Stomach (tissue), 19 donors: ENCODE measurements around the gene USP32. TPM values are rescaled to one million over a fixed set of nuclear protein-coding genes. Genes with fewer than 3 reads are reported as not detected.
"Not testable (repeated sequence)": the region's sequence is repeated elsewhere in the genome, so short reads cannot be mapped to it uniquely, and the experiment has no call there.

Experiments used
- DNase-seq, 2 donors: peaks; one replicate each; pipeline versions ENCODE4 v3.0.0 to v3.0.0-alpha.2; 2013 to 2019
- H3K27ac ChIP-seq, 5 donors: fragments of 200-600 bp in 4 of 5; sonication (generic) in 4 of 5; one replicate each; pipeline ENCODE4 v1.5.1; 2013 to 2019; ENCODE audit warnings: mild to moderate bottlenecking in 1 of 5, moderate library complexity in 1 of 5
- H3K27me3 ChIP-seq, 3 donors: fragments of 200-600 bp; sonication (generic); one replicate each; pipeline ENCODE4 v1.5.1; 2017 to 2019; ENCODE audit warnings: mixed run types in 1 of 3
- H3K36me3 ChIP-seq, 4 donors: fragments of 200-600 bp; sonication (generic); 1 replicate in 3 of 4; 2 replicates in 1 of 4; pipeline ENCODE4 v1.5.1; 2016 to 2019
- H3K4me1 ChIP-seq, 4 donors: fragments of 200-600 bp; sonication (generic); one replicate each; pipeline ENCODE4 v1.5.1; 2016 to 2019
- H3K4me3 ChIP-seq, 4 donors: fragments of 200-600 bp; sonication (generic) in 3 of 4; one replicate each; pipeline ENCODE4 v1.5.1; 2016 to 2019; ENCODE audit warnings: mild to moderate bottlenecking in 1 of 4
- H3K9me3 ChIP-seq, 4 donors: fragments of 200-600 bp; sonication (generic); one replicate each; pipeline ENCODE4 v1.5.1; 2016 to 2019
- CTCF ChIP-seq, 7 experiments: fragments of 450-650 bp in 4 of 7; fragments of 200-600 bp in 3 of 7; sonication (generic) in 3 of 7; IDR thresholded peaks; one replicate each; pipeline ENCODE4 v1.5.1; 2016 to 2019; ENCODE audit warnings: antibody characterized with exemption in 7 of 7, control low read depth in 2 of 7, mild to moderate bottlenecking in 1 of 7
- EP300 ChIP-seq: sonication (generic); formaldehyde crosslinking; IDR thresholded peaks from one replicate; pipeline ENCODE4 v1.6.1; 2017; ENCODE audit warnings: antibody characterized with exemption
- POLR2A ChIP-seq, 4 donors: fragments of 450-650 bp; IDR thresholded peaks; one replicate each; pipeline ENCODE4 v1.6.1; 2016; ENCODE audit warnings: antibody characterized with exemption in 4 of 4, control low read depth in 2 of 4, mild to moderate bottlenecking in 1 of 4, moderate library complexity in 1 of 4
- POLR2AphosphoS5 ChIP-seq, 3 donors: sonication (generic); formaldehyde crosslinking; IDR thresholded peaks; one replicate each; pipeline ENCODE4 v1.6.1; 2016; ENCODE audit warnings: antibody characterized with exemption in 3 of 3
- WGBS, 5 donors: extraction: QIAGEN DNeasy Blood & Tissue Kit in 3 of 5; methylation state at CpG; one replicate each; pipeline versions ENCODE4 v1.1.5 to v1.1.7; 2013 to 2018; 5-methylcytosine and 5-hydroxymethylcytosine counted together
- intact Hi-C: fragments of 100-400 bp; cut with DNase I; formaldehyde crosslinking; loops from one replicate; pipeline ENCODE4 v1.15.1; 2023; ENCODE audit warnings: low total_unique reads
- long read RNA-seq, 10 donors: transcript quantifications; one replicate each; lab custom pipeline, GENCODE V29; 2026
- polyA plus RNA-seq, 3 donors: library from polyadenylated mRNA; stranded (reverse); fragments of 200-250 nt; gene quantifications; one replicate each; pipeline ENCODE4 v1.2.3, GENCODE V29; 2013
- total RNA-seq, 5 donors: library from RNA; depleted of rRNA; stranded (reverse); fragments of >200 nt; gene quantifications; one replicate each; pipeline versions ENCODE4 v1.1.0 to v1.2.3, GENCODE V29; 2014 to 2016
- donor health status: healthy with polysubstance abuse.
- donor health status: Bipolar disorder and iron deficiency.
- donor health status: healthy.

USP32 gene
- total RNA-seq, result 10 to 100 TPM; 12.3 to 70.9 (median 32.6) TPM
- polyA plus RNA-seq, result 10 to 100 TPM in 2 of 3 donors, 1 to 10 TPM in 1; 7.5 to 16.3 (median 15.2) TPM
- long read RNA-seq, donor 1, result 0 reads
- long read RNA-seq, donor 2, result 0 reads
- long read RNA-seq, donor 3, result 0 reads
- long read RNA-seq, donor 4, result 0 reads
- long read RNA-seq, donor 5, result 0 reads
- long read RNA-seq, donor 6, full-length matches to known transcripts, result 2 of 8 reads
- long read RNA-seq, donor 6, partial matches to known transcripts, result 6 of 8 reads
- long read RNA-seq, donor 6, other reads (novel, unspliced or antisense), result 0 of 8 reads
- long read RNA-seq, donor 7, result 0 reads
- long read RNA-seq, donor 8, result 0 reads
- long read RNA-seq, donor 9, result 0 reads
- long read RNA-seq, donor 10, partial matches to known transcripts, result 0 of 1 reads
- long read RNA-seq, donor 10, other reads (novel, unspliced or antisense), result 0 of 1 reads

GRCh38 chr17:60392042-60392844 lies at the start of gene USP32:
TSS of gene USP32 (minus strand) at chr17:60392133. CDS start at chr17:60391939, 194 bp downstream.
- intact Hi-C loops, result no loop called here
- H3K27ac ChIP-seq, result peak within 1 kb of the TSS; percentile 88 to 97 (median 94)
- no peaks in the 10 kb centered on the region for H3K27me3 ChIP-seq
- peak within 1 kb of the TSS; percentile 78 to 94 (median 92) for H3K4me3 ChIP-seq
- H3K9me3 ChIP-seq, result no peaks in the 10 kb centered on the region
- TF ChIP-seq POLR2AphosphoS5 (IDR thresholded peaks at IDR 0.05) (peak; percentile 69 to 94 (median 81)), EP300 (peak; percentile 66), POLR2A (IDR thresholded peaks at IDR 0.05) (no peak), CTCF (IDR thresholded peaks at IDR 0.05) (peak in 3 of 7 experiments; percentile 9 to 37 (median 25))
- peak; percentile 98 to 99 for DNase-seq
- no peaks in the 10 kb centered on the region for H3K36me3 ChIP-seq
- 0 to 1% (median 0%) methylated on average over 48 to 68 of the region's 68 CpGs for WGBS, 5 donors
- H3K4me1 ChIP-seq, result peaks cover 25 to 58% (median 37%) of the 10 kb centered on the region in 4 donors

GRCh38 chr17:60439501-60439900 lies 47.6 kb upstream of the USP32 start:
- Histone ChIP-seq H3K4me3 (no peak overlapping the region), H3K36me3 (peaks cover 0 to 11% (median 3%) of the 10 kb centered on the region in 4 donors), H3K9me3 (no peaks in the 10 kb centered on the region), H3K27me3 (no peaks in the 10 kb centered on the region), H3K27ac (no peak overlapping the region), H3K4me1 (peaks cover 0 to 26% (median 5%) of the 10 kb centered on the region in 4 donors)
- DNase-seq, result no peak
- no peak for TF ChIP-seq CTCF (IDR thresholded peaks at IDR 0.05)
- TF ChIP-seq EP300, result no peak
- no peak for TF ChIP-seq POLR2A (IDR thresholded peaks at IDR 0.05)
- no peak for TF ChIP-seq POLR2AphosphoS5 (IDR thresholded peaks at IDR 0.05)
- intact Hi-C loops, result loop anchor here (10.0 kb wide), 1 partner anchor 305 kb away; no protein-coding TSS in a partner anchor
- 2 to 21% (median 15%) methylated on average over 2 of the region's 2 CpGs for WGBS, 5 donors

GRCh38 chr17:60436676-60437075 lies 44.7 kb upstream of the USP32 start:
- whole genome bisulfite sequencing, 5 donors, result 55 to 71% (median 63%) methylated on average over 5 of the region's 5 CpGs
- no peaks in the 10 kb centered on the region for H3K36me3 ChIP-seq
- H3K9me3 ChIP-seq, result no peaks in the 10 kb centered on the region
- H3K4me1 ChIP-seq, result peaks cover 0 to 17% (median 5%) of the 10 kb centered on the region in 4 donors
- intact Hi-C loops, result loop anchor here (10.0 kb wide), 1 partner anchor 302 kb away; no protein-coding TSS in a partner anchor
- no peak overlapping the region for H3K27ac ChIP-seq
- H3K4me3 ChIP-seq, result no peak overlapping the region
- no peak for TF ChIP-seq POLR2AphosphoS5 (IDR thresholded peaks at IDR 0.05)
- no peak for TF ChIP-seq EP300
- no peak for DNase-seq
- H3K27me3 ChIP-seq, result no peaks in the 10 kb centered on the region

GRCh38 chr17:60435244-60436167 lies 43.6 kb upstream of the USP32 start:
- Histone ChIP-seq H3K27ac (peak overlapping the region in 1 of 5 donors; percentile 57), H3K4me3 (no peak overlapping the region), H3K27me3 (no peaks in the 10 kb centered on the region), H3K36me3 (no peaks in the 10 kb centered on the region), H3K4me1 (peaks cover 0 to 9% (median 5%) of the 10 kb centered on the region in 4 donors), H3K9me3 (no peaks in the 10 kb centered on the region)
- DNase-seq, result peak; percentile 69 to 93
- intact Hi-C loops, result loop anchor here (10.0 kb wide), 1 partner anchor 301 kb away; no protein-coding TSS in a partner anchor
- TF ChIP-seq EP300 (no peak), POLR2AphosphoS5 (IDR thresholded peaks at IDR 0.05) (peak in 2 of 3 donors; percentile 56 to 75), POLR2A (IDR thresholded peaks at IDR 0.05) (no peak), CTCF (IDR thresholded peaks at IDR 0.05) (peak in 5 of 7 experiments; percentile 80 to 93 (median 91))
- WGBS, 5 donors, result 71 to 78% (median 76%) methylated on average over 28 of the region's 28 CpGs

GRCh38 chr17:60433021-60433997 lies 41.4 kb upstream of the USP32 start:
- H3K36me3 ChIP-seq, H3K27ac ChIP-seq, H3K4me3 ChIP-seq, H3K9me3 ChIP-seq, DNase-seq, H3K4me1 ChIP-seq, H3K27me3 ChIP-seq: not testable (repeated sequence)
- intact Hi-C loops, result loop anchor here (10.0 kb wide), 1 partner anchor 299 kb away; no protein-coding TSS in a partner anchor
- 91 to 96% (median 95%) methylated on average over 4 of the region's 4 CpGs for WGBS, 5 donors

- H3K9me3 ChIP-seq, DNase-seq, H3K36me3 ChIP-seq, H3K27me3 ChIP-seq, H3K4me1 ChIP-seq, H3K27ac ChIP-seq, H3K4me3 ChIP-seq: not testable (repeated sequence)
- WGBS, 5 donors, result 85 to 96% (median 95%) methylated on average over 7 of the region's 7 CpGs
- intact Hi-C loops, result loop anchor here (10.0 kb wide), 1 partner anchor 296 kb away; no protein-coding TSS in a partner anchor
Measured at GRCh38 chr17:60430561-60430960, 38.6 kb upstream of the USP32 start.
